Osteoblast (primary cell): Measurements from ENCODE around the gene HIPK4. TPM values are rescaled to one million over a fixed set of nuclear protein-coding genes. Genes with fewer than 3 reads are reported as not detected.

Experiments
- DNase-seq: peaks from one replicate; pipeline ENCODE4 v3.0.0; 2011; ENCODE audit warnings: low spot score, mixed read lengths; ENCODE audit not compliant: insufficient read length; ENCODE audit errors: missing footprints
- H2AFZ ChIP-seq: 2 replicates; pipeline ENCODE4 v1.6.0; 2011; ENCODE audit warnings: mild to moderate bottlenecking, low read length
- H3K27ac ChIP-seq: 2 replicates; pipeline ENCODE4 v1.5.1; 2011; ENCODE audit warnings: mild to moderate bottlenecking, low read depth, low read length, moderate library complexity
- H3K27me3 ChIP-seq: 2 replicates; pipeline ENCODE4 v1.6.0; 2012; ENCODE audit warnings: mild to moderate bottlenecking, control low read depth, inconsistent platforms, low read length, moderate library complexity; ENCODE audit not compliant: insufficient read depth
- H3K36me3 ChIP-seq: 2 replicates; pipeline ENCODE4 v1.5.1; 2011; ENCODE audit warnings: mild to moderate bottlenecking, low read length, control low read depth, moderate library complexity; ENCODE audit not compliant: insufficient read depth
- H3K4me1 ChIP-seq: 2 replicates; pipeline ENCODE4 v1.5.1; 2011; ENCODE audit warnings: mild to moderate bottlenecking, low read length, control low read depth, moderate library complexity; ENCODE audit not compliant: insufficient read depth
- H3K4me2 ChIP-seq: 2 replicates; pipeline ENCODE4 v1.6.0; 2011; ENCODE audit warnings: mild to moderate bottlenecking, low read length; ENCODE audit not compliant: insufficient read depth
- H3K4me3 ChIP-seq: fragments of 200-600 bp; sonication (generic); 3 replicates; pipeline ENCODE4 v1.5.1; 2012; ENCODE audit warnings: mild to moderate bottlenecking, low read length, inconsistent platforms; ENCODE audit not compliant: insufficient read depth
- H3K79me2 ChIP-seq: 2 replicates; pipeline ENCODE4 v1.6.0; 2012; ENCODE audit warnings: mild to moderate bottlenecking, low read length, control low read depth, inconsistent platforms; ENCODE audit not compliant: insufficient read depth
- H3K9me3 ChIP-seq: 2 replicates; pipeline ENCODE4 v1.5.1; 2011; ENCODE audit warnings: low read depth, low read length, control low read depth
- H4K20me1 ChIP-seq: 2 replicates; pipeline ENCODE4 v1.6.0; 2012; ENCODE audit warnings: mild to moderate bottlenecking, low read length, control low read depth; ENCODE audit not compliant: insufficient read depth
- total RNA-seq: library from RNA; depleted of rRNA; stranded (reverse); fragments of >200 nt; gene quantifications from 2 replicates; pipeline ENCODE4 v1.2.3, GENCODE V29; 2012
- TF ChIP-seq, protein P1 (sequence below): IDR thresholded peaks from 2 replicates; pipeline ENCODE4 v1.5.1; 2011; ENCODE audit warnings: mild to moderate bottlenecking, low read depth, low read length, moderate library complexity; ENCODE audit errors: extremely low read depth

Gene HIPK4
- total RNA-seq, 1 donor = 0.36 TPM

DNA sequence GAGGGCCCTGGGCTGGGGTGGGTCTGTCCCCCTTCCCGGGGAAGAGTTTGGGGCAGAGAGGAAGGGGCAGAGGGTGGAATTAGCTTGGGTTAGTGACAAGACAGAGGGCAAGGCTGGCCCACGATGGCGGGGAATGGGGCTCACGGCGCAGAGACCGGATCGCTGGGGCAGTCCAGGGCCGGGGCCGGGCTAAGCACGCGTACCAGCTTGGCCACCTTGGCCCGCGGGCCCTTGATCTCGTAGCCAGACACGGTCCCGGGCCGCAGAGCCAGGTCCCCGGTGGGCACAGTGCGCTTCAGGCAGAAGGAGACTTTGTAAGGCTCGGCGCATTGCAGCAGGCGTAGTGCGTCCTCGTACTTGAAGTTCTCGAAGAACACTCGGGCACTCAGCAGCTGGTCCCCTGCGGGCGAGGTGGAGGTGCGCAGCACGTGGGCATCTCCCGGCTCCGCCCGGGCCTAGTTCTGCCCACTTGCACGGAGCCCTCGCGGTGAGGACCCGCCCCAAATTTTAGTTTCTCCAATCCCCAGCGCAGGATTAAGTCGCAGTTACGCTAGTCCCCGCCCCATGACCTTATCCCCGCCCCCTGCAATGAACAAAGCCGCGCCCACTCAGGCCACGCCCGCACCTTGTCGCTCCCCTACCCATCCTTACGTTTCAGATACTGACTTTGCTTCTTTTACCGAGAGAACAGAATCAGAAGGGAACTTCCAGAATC, 8.6 kb upstream of the HIPK4 start:
- peak; percentile 47 for DNase-seq
- Histone ChIP-seq H3K4me3 (no peak overlapping the region), H3K4me1 (peaks cover 5% of the 10 kb centered on the region), H4K20me1 (no peaks in the 10 kb centered on the region), H3K9me3 (no peaks in the 10 kb centered on the region), H3K27ac (no peak overlapping the region), H3K36me3 (no peaks in the 10 kb centered on the region), H3K4me2 (no peak overlapping the region), H3K27me3 (no peaks in the 10 kb centered on the region), H3K79me2 (no peaks in the 10 kb centered on the region), H2AFZ (no peak overlapping the region)
- TF ChIP-seq, protein P1, sequence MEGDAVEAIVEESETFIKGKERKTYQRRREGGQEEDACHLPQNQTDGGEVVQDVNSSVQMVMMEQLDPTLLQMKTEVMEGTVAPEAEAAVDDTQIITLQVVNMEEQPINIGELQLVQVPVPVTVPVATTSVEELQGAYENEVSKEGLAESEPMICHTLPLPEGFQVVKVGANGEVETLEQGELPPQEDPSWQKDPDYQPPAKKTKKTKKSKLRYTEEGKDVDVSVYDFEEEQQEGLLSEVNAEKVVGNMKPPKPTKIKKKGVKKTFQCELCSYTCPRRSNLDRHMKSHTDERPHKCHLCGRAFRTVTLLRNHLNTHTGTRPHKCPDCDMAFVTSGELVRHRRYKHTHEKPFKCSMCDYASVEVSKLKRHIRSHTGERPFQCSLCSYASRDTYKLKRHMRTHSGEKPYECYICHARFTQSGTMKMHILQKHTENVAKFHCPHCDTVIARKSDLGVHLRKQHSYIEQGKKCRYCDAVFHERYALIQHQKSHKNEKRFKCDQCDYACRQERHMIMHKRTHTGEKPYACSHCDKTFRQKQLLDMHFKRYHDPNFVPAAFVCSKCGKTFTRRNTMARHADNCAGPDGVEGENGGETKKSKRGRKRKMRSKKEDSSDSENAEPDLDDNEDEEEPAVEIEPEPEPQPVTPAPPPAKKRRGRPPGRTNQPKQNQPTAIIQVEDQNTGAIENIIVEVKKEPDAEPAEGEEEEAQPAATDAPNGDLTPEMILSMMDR = no peak

DNA sequence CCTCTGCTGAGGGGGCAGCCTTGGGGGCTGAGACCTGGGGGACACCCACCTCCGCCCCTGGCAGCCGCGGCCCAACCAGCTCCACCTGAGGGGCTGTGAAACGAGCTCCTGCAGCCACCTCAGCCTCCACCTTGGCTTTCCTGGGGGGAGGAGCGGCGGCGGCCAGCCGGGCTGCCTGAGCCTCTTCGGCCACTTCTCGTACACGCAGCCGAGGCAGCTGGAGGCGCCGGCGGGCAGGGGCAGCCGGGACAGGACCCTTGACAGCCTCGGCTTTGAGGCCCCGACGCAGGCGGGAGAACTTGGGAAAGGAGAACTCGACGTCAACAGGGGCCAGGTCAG, 7.6 kb upstream of the HIPK4 start:
- H3K4me2 ChIP-seq = no peak overlapping the region
- H3K4me3 ChIP-seq = no peak overlapping the region
- H3K4me1 ChIP-seq = no peaks in the 10 kb centered on the region
- TF ChIP-seq, protein P1 = no peak
- H4K20me1 ChIP-seq = no peaks in the 10 kb centered on the region
- H3K79me2 ChIP-seq = no peaks in the 10 kb centered on the region
- DNase-seq = no peak
- H3K27me3 ChIP-seq = no peaks in the 10 kb centered on the region
- no peaks in the 10 kb centered on the region for H3K9me3 ChIP-seq
- no peak overlapping the region for H3K27ac ChIP-seq
- H3K36me3 ChIP-seq = no peaks in the 10 kb centered on the region
- no peak overlapping the region for H2AFZ ChIP-seq

DNA sequence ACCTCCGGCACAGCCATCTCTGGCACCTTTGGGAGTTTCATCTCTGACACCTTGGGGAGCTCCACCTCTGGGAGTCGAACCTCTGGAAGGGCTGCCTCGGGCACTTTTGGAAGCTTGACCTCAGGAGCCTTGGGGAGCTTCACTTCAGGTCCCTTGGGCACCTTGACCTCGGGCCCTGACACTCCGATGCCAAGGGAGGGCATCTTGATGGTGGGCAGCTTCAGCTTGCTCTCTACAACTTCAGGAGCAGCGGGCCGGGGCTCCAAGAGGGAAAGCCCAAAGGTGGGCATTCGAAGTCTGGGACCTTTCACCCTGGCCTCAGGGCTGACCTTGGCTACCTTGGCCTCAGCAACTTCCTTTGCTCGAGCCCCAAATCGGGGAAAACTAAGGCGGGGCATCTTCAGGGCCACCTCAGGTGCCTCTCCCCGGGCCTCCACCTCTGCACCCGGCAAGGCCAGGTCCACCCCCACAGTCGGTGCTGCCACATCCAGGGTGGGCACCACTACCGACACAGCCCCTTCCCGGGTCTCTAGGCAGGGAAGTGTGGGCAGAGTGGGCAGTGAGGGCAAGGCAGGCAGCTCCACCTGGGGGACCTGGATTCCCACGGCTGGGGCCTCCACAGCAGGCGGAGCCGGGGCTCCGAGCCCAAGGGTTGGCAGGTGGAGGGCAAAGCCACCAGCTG, 7.0 kb upstream of the HIPK4 start:
- Histone ChIP-seq H3K4me3 (no peak overlapping the region), H3K9me3 (no peaks in the 10 kb centered on the region), H4K20me1 (no peaks in the 10 kb centered on the region), H3K4me2 (no peak overlapping the region), H2AFZ (no peak overlapping the region), H3K4me1 (no peaks in the 10 kb centered on the region), H3K36me3 (no peaks in the 10 kb centered on the region), H3K27ac (no peak overlapping the region), H3K79me2 (no peaks in the 10 kb centered on the region), H3K27me3 (no peaks in the 10 kb centered on the region)
- TF ChIP-seq, protein P1 = no peak
- DNase-seq = peak; percentile 71

DNA sequence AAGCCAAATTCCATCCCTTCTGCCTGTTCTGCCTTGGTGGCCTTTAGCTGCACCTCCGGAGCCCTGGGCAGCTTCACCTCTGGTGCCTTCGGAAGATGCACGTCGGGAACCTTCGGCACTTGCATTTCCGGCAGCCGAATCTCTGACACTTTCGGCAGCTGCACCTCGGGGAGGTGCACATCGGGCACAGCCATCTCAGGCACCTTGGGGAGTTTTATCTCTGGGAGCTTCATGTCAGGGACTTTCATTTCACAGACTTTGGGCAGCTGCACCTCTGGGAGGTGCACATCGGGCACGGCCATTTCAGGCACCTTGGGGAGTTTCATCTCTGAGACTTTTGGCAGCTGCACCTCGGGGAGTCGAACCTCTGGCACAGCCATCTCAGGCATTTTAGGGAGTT, 6.0 kb upstream of the HIPK4 start:
- no peaks in the 10 kb centered on the region for H4K20me1 ChIP-seq
- H3K27ac ChIP-seq = no peak overlapping the region
- no peak overlapping the region for H3K4me3 ChIP-seq
- no peaks in the 10 kb centered on the region for H3K27me3 ChIP-seq
- no peaks in the 10 kb centered on the region for H3K4me1 ChIP-seq
- no peak overlapping the region for H3K4me2 ChIP-seq
- TF ChIP-seq, protein P1 = no peak
- no peak overlapping the region for H2AFZ ChIP-seq
- no peak for DNase-seq
- H3K79me2 ChIP-seq = no peaks in the 10 kb centered on the region
- no peaks in the 10 kb centered on the region for H3K9me3 ChIP-seq
- no peaks in the 10 kb centered on the region for H3K36me3 ChIP-seq
